PC-9 (cell line): ENCODE measurements around the gene DCTN2. TPM values are rescaled to one million over a fixed set of nuclear protein-coding genes. Genes with fewer than 3 reads are reported as not detected.

Experiments used
- BruUV-seq: library from RNA; stranded (reverse); fragments of 400-500 nt; replicated peaks from 2 replicates; lab custom pipeline; 2021; lab: Mats Ljungman, UMichigan
- CTCF ChIA-PET: fragments of 300-600 bp; sonication (Branson Sonifier 250); formaldehyde crosslinking; loops from one replicate; lab custom pipeline; 2022; ENCODE audit warnings: antibody characterized with exemption; lab: Charles Lee
- POLR2A ChIA-PET: fragments of 300-600 bp; sonication (Branson Sonifier 250); formaldehyde crosslinking; loops from one replicate; lab custom pipeline; 2022; ENCODE audit warnings: antibody characterized with exemption; ENCODE audit not compliant: unreplicated experiment; lab: Charles Lee
- DNase-seq, 2 experiments: peaks; one replicate each; pipeline versions ENCODE4 v3.0.0 to v3.0.0-alpha.2; 2015 to 2022; ENCODE audit warnings: mixed read lengths in 1 of 2
- H2AFZ ChIP-seq: fragments of 200-600 bp; sonication (generic); 2 replicates; pipeline ENCODE4 v1.8.1; 2017; ENCODE audit warnings: antibody characterized with exemption
- H3F3A ChIP-seq: fragments of 200-600 bp; sonication (generic); 2 replicates; pipeline ENCODE4 v1.8.1; 2017; ENCODE audit warnings: antibody characterized with exemption, mild to moderate bottlenecking, low read depth; ENCODE audit not compliant: insufficient read depth
- H3K27ac ChIP-seq: fragments of 200-600 bp; sonication (generic); 2 replicates; pipeline ENCODE4 v1.6.1; 2016; ENCODE audit warnings: mixed run types
- H3K27me3 ChIP-seq: fragments of 200-600 bp; sonication (generic); 2 replicates; pipeline ENCODE4 v1.6.1; 2016; ENCODE audit warnings: low read depth, mixed run types; ENCODE audit not compliant: insufficient read depth
- H3K36me3 ChIP-seq: fragments of 200-600 bp; sonication (generic); 2 replicates; pipeline ENCODE4 v1.6.1; 2016; ENCODE audit warnings: low read depth, mixed run types
- H3K4me1 ChIP-seq: fragments of 200-600 bp; sonication (generic); replicated peaks from 2 replicates; pipeline ENCODE4 v1.6.1; 2016; ENCODE audit warnings: mixed run types; ENCODE audit not compliant: insufficient read depth
- H3K4me2 ChIP-seq: fragments of 200-600 bp; sonication (generic); 2 replicates; pipeline ENCODE4 v1.6.1; 2017; ENCODE audit warnings: mixed run types
- H3K4me3 ChIP-seq: fragments of 200-600 bp; sonication (generic); 2 replicates; pipeline ENCODE4 v1.6.1; 2016; ENCODE audit warnings: mixed run types
- H3K79me2 ChIP-seq: fragments of 200-600 bp; sonication (generic); 2 replicates; pipeline ENCODE4 v1.6.1; 2017; ENCODE audit warnings: low read depth, mixed run types
- H3K9me2 ChIP-seq: fragments of 200-600 bp; sonication (generic); 2 replicates; pipeline ENCODE4 v1.8.1; 2017; ENCODE audit warnings: mild to moderate bottlenecking; ENCODE audit not compliant: insufficient read depth
- H3K9me3 ChIP-seq: fragments of 200-600 bp; sonication (generic); 2 replicates; pipeline ENCODE4 v1.8.1; 2016; ENCODE audit warnings: low read depth; ENCODE audit not compliant: insufficient read depth
- H4K20me1 ChIP-seq: fragments of 200-600 bp; sonication (generic); 2 replicates; pipeline ENCODE4 v1.8.1; 2017; ENCODE audit not compliant: insufficient read depth
- EZH2 ChIP-seq: fragments of 200-600 bp; sonication (generic); IDR thresholded peaks from 2 replicates; pipeline ENCODE4 v1.8.0; 2017; ENCODE audit warnings: antibody characterized with exemption, low read depth
- intact Hi-C: fragments of 100-400 bp; cut with micrococcal nuclease; formaldehyde crosslinking; loops from one replicate; pipeline ENCODE4 v1.10.0; 2022; ENCODE audit not compliant: unreplicated experiment
- total RNA-seq: library from RNA; stranded (reverse); gene quantifications from 2 replicates; pipeline ENCODE4 v1.2.3, GENCODE V29; 2021
- TF ChIP-seq, protein P1 (sequence below): fragments of 200-600 bp; sonication (generic); conservative IDR thresholded peaks from 2 replicates; pipeline ENCODE4 v1.6.1; 2017; ENCODE audit warnings: mixed run types, antibody characterized with exemption, mild to moderate bottlenecking, moderate library complexity

The DCTN2 gene
- total RNA-seq, 1 experiment from 2014 or later, result 105 TPM

DNA sequence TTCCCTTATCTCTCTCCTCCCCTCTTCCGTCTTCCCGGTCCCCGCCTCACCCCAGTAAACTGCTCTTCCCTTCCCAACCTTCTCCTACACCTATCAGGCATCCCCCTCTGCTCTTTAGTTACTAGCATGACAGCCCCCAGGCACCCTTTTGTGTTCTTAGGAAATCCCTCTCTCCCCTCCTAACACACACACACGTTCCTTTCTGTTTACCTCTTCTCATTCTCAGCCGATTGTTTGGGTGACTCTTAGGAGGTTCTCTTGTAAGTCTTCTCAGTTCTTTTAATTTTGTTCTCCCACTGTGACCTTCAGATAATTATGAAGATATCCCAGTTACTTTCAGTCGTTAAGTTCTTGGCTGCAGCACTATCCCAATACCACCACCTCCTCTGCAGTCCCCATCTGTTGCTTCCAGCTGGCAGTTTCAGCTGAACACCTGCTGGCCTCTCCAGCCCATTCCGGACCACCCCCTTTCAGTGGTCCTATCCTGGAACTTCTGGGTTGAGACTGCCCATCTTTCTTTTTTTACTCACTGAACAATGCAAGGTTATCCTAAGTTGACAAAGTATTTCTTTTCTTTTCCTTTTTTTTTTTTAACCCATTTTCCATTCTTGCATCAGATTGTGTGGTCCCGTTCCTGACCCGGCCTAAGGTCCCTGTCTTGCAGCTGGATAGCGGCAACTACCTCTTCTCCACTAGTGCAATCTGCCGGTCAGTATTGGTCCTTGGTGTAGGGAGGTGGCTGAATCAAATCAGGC is 58.4 kb downstream of the DCTN2 start:
- BruUV-seq, result no TSS peak

DNA sequence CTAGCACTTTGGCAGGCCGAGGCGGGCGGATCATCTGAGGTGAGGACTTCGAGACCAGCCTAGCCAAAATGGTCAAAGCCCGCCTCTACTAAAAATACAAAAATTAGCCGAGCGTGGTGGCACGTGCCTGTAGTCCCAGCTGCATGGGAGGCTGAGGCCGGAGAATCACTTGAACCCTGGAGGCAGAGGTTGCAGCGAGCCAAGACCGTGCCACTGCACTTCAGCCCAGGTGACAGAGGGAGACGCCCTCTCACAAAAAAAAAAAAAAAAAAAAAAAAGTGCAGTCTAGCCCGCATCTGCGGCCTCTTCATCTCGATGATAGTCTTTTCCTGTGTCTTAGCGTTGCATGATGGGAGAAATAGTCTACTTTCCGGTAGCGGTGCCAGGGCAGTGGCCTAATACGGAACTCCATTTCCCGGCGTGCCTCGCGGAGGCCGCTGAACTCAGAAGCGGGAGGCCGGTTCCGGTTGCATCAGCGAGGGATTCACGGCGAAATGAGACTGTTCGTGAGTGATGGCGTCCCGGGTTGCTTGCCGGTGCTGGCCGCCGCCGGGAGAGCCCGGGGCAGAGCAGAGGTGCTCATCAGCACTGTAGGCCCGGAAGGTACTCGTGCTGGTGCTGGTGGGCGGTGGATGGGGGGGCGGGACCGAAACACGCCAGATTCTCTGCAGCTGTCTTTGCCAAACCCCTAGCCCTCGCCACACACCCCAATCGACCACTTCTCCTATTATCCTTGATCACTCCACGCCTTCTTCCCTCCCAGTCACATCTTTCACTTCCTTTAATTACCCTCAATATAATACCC is 59.2 kb downstream of the DCTN2 start, which contains the start of gene MARS1:
MARS1 (plus strand) TSS at position 472 of the 805 bp plus-strand sequence; CDS start at position 495, 23 bp downstream.
- Histone ChIP-seq H3K9me2 (no peaks in the 10 kb centered on the region), H3K27me3 (no peaks in the 10 kb centered on the region), H4K20me1 (peaks cover 30% of the 10 kb centered on the region), H3K27ac (peak within 1 kb of the TSS; percentile 73), H3F3A (peaks cover 39% of the 10 kb centered on the region; the same call in 1 of the 2 replicates), H3K9me3 (no peaks in the 10 kb centered on the region), H3K4me2 (peak within 1 kb of the TSS; percentile 98), H3K36me3 (peaks cover 41% of the 10 kb centered on the region), H2AFZ (peak within 1 kb of the TSS; percentile 9; the same call in 1 of the 2 replicates), H3K4me3 (peak within 1 kb of the TSS; percentile 97), H3K79me2 (peaks cover 39% of the 10 kb centered on the region), H3K4me1 (no peaks in the 10 kb centered on the region; the same call in 1 of the 2 replicates)
- TF ChIP-seq EZH2, result no peak
- TF ChIP-seq, protein P1, sequence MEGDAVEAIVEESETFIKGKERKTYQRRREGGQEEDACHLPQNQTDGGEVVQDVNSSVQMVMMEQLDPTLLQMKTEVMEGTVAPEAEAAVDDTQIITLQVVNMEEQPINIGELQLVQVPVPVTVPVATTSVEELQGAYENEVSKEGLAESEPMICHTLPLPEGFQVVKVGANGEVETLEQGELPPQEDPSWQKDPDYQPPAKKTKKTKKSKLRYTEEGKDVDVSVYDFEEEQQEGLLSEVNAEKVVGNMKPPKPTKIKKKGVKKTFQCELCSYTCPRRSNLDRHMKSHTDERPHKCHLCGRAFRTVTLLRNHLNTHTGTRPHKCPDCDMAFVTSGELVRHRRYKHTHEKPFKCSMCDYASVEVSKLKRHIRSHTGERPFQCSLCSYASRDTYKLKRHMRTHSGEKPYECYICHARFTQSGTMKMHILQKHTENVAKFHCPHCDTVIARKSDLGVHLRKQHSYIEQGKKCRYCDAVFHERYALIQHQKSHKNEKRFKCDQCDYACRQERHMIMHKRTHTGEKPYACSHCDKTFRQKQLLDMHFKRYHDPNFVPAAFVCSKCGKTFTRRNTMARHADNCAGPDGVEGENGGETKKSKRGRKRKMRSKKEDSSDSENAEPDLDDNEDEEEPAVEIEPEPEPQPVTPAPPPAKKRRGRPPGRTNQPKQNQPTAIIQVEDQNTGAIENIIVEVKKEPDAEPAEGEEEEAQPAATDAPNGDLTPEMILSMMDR, result no peak
- intact Hi-C loops, result no loop called here
- BruUV-seq, result no TSS peak
- CTCF ChIA-PET, result interaction anchor here (0.6 kb wide), 1 partner anchor 829 kb away, joined by 3 read pairs; no protein-coding TSS in a partner anchor
- peak; percentile 87 to 95 for DNase-seq
- POLR2A ChIA-PET, result no interaction called here

More for the DNA sequence above, 58.4 kb downstream of the DCTN2 start:
- H3K4me2 ChIP-seq, result peak overlapping the region; percentile 98
- DNase-seq, result no peak
- H3K9me2 ChIP-seq, result no peaks in the 10 kb centered on the region
- TF ChIP-seq, protein P1, result no peak
- TF ChIP-seq EZH2, result no peak
- H3K36me3 ChIP-seq, result peaks cover 43% of the 10 kb centered on the region
- H3F3A ChIP-seq, result peaks cover 35% of the 10 kb centered on the region; the same call in 1 of the 2 replicates
- peak overlapping the region; percentile 9; the same call in 1 of the 2 replicates for H2AFZ ChIP-seq
- H3K27me3 ChIP-seq, result no peaks in the 10 kb centered on the region
- H3K79me2 ChIP-seq, result peaks cover 41% of the 10 kb centered on the region
- H3K27ac ChIP-seq, result peak overlapping the region; percentile 73
- ChIA-PET POLR2A (no interaction called here), CTCF (interaction anchor here (0.6 to 0.7 kb wide), 2 partner anchors 32 to 356 kb away, joined by 3 to 11 read pairs; no protein-coding TSS in a partner anchor)
- H3K4me3 ChIP-seq, result peak overlapping the region; percentile 97
- H3K4me1 ChIP-seq, result no peaks in the 10 kb centered on the region; the same call in 1 of the 2 replicates
- H3K9me3 ChIP-seq, result no peaks in the 10 kb centered on the region
- intact Hi-C loops, result no loop called here
- peaks cover 33% of the 10 kb centered on the region for H4K20me1 ChIP-seq

DNA sequence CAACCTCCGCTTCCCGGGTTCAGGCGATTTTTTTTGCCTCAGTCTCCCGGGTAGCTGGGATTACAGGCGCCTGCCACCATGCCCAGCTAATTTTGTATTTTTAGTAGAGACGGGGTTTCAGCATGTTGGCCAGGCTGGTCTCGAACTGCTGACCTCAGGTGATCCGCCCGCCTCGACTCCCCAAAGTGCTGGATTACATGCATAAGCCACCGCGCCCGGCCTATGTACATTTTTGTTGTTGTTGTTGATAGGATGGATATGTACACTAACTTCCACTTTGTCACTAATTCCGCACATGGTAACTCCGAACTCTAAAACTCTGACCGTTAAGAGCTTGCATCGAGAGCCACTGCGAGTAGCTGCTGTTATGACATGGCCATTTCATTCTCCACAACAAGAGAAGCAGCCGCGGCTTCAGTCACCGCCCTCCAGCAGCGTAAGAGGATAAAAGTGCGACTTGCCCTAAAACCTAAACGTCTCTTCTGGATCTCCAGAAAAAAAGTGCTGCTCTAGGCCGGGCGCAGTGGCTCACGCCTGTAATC is 59.9 kb downstream of the DCTN2 start:
- peak overlapping the region; percentile 97; the same call in 1 of the 2 replicates for H3K4me3 ChIP-seq
- peak overlapping the region; percentile 49; the same call in 1 of the 2 replicates for H3K4me2 ChIP-seq
- H2AFZ ChIP-seq, result no peak overlapping the region
- TF ChIP-seq, protein P1, result no peak
- TF ChIP-seq EZH2, result no peak
- H3K9me2 ChIP-seq, result no peaks in the 10 kb centered on the region
- intact Hi-C loops, result no loop called here
- CTCF ChIA-PET, result interaction anchor here (0.6 kb wide), 1 partner anchor 828 kb away, joined by 3 read pairs; no protein-coding TSS in a partner anchor
- no peak for DNase-seq
- no peaks in the 10 kb centered on the region for H3K27me3 ChIP-seq
- peaks cover 34% of the 10 kb centered on the region; the same call in 1 of the 2 replicates for H3F3A ChIP-seq
- H3K79me2 ChIP-seq, result peaks cover 37% of the 10 kb centered on the region
- H3K4me1 ChIP-seq, result no peaks in the 10 kb centered on the region; the same call in 1 of the 2 replicates
- peaks cover 34% of the 10 kb centered on the region for H3K36me3 ChIP-seq
- no peak overlapping the region for H3K27ac ChIP-seq
- no peaks in the 10 kb centered on the region for H3K9me3 ChIP-seq
- BruUV-seq, result no TSS peak
- peaks cover 27% of the 10 kb centered on the region for H4K20me1 ChIP-seq
- POLR2A ChIA-PET, result no interaction called here
